RKO (cell line): Measurements from ENCODE around the gene MDN1.
"Not testable (repeated sequence)": the region's sequence is repeated elsewhere in the genome, so short reads cannot be mapped to it uniquely, and the experiment has no call there.

ENCODE experiments used
- DNase-seq: peaks from one replicate; pipeline ENCODE4 v3.0.0-alpha.2; 2016; ENCODE audit warnings: low spot score

Gene MDN1

GRCh38 chr6:89819336-89820130, at the start of gene MDN1:
TSS of gene MDN1 (minus strand) at chr6:89819794. CDS start at chr6:89819607, 187 bp downstream.
- DNase-seq = peak; percentile 95

DNA sequence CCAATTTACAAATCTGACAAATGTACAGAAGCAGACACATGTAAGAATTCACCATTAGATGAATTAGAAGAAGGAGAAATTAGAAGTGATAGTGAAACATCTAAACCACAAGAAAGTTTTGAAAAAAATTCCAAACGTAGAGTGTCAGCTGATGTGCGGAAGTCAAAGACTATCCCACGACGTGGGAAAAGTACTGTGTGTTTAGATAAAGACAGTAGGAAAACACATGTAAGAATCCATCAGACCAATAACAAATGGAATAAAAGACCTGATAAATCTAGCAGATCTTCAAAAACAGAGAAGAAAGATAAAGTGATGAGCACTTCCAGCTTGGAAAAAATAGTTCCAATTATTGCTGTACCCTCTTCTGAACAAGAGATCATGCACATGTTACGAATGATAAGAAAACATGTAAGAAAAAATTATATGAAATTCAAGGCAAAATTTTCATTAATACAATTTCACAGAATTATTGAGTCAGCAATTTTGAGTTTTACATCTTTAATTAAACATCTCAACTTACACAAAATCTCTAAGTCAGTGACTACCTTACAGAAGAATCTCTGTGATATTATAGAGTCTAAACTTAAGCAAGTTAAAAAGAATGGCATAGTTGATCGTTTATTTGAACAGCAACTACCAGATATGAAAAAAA, 46.6 kb upstream of the MDN1 start:
- no peak for DNase-seq

GRCh38 chr6:89862698-89863097, 43.1 kb upstream of the MDN1 start:
- no peak for DNase-seq

GRCh38 chr6:89862273-89862672, 42.7 kb upstream of the MDN1 start:
- DNase-seq = no peak

- no peak for DNase-seq
Observed at GRCh38 chr6:89859744-89860143, 40.1 kb upstream of the MDN1 start.

DNA sequence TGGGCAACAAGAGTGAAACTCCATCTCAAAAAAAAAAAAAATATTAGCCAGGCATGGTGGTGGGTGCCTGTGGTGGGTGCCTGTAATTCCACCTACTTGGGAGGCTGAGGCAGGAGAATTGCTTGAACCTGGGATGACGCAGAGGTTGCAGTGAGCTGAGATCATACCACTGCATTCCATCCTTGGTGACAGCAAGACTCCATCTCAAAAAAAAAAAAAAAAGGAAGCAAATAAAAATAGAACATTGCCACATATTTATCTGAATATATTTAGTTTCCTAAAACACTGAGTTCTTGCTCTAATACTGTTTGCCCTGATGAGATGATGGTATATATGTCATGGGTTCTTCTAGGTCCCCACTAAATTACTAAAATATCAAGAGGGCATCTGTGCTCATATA, 38.4 kb upstream of the MDN1 start:
- no peak for DNase-seq

GRCh38 chr6:89853068-89853467, 33.5 kb upstream of the MDN1 start:
- DNase-seq = no peak

GRCh38 chr6:89847513-89847912, 27.9 kb upstream of the MDN1 start:
- DNase-seq = not testable (repeated sequence)

DNA sequence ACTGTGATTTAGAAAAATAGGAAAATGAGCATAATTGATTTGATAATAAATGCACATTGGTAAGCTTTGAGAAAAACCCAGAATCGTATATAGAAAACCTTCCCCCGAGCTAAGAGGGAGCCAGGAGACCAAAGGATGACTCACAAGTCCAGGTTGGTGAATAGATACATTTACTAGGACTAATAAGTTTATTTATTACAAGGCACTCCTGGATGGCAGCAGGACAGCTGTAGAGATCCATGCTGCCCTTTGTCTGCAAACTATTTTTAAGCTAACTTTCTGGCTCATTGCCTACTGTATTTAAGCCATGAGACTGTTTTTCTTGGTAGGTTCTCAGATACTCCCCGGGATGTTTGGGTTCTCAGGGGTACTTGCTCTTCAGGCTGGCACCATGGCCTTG, 23.5 kb upstream of the MDN1 start:
- DNase-seq = no peak

DNA sequence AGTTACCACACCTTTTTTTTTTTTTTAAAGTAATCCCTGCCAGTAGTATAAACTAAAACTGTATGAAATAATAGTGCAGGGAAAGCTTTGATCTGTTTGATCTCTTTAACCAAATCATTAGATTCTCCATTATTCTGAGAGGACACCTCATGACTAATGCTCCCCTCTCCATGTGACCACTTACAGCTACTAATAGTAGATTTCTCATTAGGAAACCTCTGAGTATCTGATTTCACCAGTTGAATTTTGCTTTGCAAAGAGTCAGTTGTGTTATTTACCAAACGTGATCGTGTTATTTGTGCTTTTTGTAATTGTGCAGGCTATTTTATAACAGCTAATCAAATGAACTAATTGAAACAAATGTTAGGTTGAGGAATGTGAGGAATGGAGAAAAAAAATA, 22.6 kb upstream of the MDN1 start:
- DNase-seq = no peak

DNA sequence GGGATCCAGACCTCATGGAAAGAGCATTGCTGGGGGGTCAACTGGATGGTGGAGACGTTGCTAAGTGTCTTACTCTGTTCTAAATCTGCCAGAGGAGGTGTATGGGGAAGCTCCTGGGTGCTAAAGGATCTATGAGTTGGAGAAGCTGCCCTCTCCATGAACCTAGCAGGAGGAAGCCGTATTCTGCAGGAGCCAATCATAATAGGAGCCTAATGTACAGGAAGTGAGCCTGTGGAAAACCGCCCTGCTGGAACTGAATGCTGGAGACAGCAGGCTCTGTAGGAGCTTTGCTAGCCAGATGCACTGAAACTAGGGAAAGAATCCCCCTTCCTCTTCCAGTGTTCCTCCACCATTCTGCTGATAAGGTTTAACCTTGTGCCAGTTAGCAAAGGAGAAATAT, 20.9 kb upstream of the MDN1 start:
- DNase-seq = no peak

DNA sequence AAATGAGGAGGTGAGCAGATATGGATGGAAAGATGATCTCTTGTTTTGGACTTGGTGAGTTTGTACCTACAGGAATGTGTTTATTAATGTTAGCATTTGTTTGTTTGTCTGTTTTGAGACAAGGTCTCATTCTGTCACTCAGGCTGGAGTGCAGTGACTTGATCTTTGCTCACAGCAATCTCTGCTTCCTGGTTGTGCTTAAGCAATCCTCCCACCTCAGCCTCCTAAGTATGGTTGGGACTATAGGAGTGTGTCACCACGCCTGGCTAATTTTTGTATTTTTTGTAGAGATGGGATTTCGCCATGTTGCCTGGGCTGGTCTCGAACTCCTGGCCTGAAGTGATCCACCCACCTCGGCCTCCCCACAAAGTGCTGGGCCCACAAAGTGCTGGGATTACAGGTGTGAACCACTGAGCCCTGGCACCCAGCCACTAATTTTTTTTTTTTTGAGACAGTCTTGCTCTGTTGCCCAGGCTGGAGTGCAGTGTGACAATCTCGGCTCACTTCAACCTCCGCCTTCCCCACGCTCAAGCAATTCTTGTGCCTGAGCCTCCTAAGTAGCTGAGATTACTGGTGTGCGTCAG, 17.1 kb upstream of the MDN1 start:
- no peak for DNase-seq

- DNase-seq = no peak
Observed at GRCh38 chr6:89834884-89835792, 15.5 kb upstream of the MDN1 start.

DNA sequence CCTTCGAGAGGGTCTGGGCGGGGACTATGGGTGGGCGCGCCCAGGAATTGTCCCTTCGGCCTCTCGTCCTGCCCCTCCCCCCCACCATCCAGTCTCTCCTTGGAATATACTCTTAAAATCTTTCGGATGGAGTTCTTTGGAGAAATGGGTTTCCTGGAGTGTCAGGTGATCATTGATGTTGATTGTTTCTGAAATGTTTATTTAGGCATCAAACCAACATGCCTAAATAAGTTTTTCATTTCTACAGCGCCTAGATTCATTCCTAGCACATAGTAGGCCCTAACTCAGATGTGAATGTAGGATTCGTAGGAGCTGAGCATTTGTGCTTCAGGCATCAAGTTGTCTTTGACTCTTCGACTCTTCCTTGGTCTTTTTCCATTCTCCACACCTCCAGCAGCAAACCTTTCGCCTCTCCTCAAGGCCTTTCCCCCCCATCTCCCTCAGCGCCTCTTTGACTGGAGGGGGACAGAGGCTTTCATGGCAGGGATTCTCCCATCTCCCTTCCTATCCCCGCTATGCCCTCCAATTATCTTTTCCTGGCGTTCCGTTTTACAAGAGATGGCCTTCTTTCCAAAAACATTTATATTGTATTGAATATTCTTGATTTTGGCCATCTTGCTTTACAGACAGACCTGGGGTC, 10.7 kb upstream of the MDN1 start:
- no peak for DNase-seq

DNA sequence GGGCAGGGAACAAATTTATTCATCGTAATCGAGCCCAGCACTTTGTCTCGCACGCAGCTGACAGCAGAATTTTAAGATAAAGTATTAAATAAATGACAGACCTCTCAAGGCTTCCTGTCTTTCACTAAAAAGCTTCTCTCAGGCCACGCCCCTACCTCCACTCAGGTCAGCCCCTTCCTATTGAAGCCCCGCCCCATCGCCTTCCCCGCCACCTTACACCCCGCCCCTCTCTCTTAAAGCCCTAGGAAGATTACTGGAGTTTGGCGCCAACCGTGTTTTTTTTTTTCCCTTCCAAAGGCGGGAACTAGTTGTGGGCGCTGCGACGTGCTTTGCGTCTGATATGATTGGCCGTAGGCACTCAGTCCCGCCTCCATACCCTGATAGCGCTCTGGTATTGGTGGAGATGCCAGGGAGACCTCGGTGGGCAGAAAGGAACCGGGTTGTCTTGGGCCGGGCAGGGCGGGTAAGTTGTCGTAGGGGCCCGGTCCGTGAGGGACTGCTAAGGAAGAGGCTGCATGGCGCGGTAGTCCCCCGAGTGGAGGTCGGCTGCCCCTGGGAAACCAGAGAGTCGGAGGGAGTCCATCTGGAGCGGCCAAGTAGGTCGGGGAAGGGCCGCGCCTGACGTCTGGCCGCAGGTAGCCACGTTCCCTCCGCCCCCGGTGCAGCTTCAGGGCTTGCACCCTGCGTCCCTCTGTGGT, 10.0 kb upstream of the MDN1 start, which contains the start of gene CASP8AP2:
TSS of gene CASP8AP2 (plus strand) at position 409 of the 698 bp plus-strand sequence.
- DNase-seq = peak; percentile 98

DNA sequence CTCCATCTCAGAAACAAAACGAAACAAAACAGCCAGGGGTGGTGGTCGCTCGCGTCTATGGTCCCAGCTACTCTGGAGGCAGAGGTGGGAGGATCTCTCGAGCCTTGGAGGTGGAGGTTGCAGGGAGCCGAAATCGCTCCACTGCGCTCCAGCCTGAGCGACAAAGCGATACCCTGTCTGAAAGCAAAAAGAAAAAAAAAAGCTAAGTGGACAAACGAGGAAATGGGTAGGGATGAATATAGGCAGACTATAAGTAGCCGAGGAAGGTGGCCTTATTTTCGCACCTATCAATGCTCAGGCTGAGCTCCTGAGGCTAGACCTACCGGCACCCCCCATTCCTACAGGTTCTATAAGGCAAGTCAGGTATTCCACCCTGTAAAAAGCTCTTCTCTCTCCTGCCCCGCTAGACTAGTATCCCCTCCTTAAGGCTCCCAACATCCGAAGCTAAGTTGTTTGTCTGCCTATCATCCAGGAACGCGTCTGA, 9.4 kb upstream of the MDN1 start:
- peak; percentile 59 for DNase-seq

- DNase-seq = not testable (repeated sequence)
Observed at GRCh38 chr6:89828475-89828987, 8.9 kb upstream of the MDN1 start.

DNA sequence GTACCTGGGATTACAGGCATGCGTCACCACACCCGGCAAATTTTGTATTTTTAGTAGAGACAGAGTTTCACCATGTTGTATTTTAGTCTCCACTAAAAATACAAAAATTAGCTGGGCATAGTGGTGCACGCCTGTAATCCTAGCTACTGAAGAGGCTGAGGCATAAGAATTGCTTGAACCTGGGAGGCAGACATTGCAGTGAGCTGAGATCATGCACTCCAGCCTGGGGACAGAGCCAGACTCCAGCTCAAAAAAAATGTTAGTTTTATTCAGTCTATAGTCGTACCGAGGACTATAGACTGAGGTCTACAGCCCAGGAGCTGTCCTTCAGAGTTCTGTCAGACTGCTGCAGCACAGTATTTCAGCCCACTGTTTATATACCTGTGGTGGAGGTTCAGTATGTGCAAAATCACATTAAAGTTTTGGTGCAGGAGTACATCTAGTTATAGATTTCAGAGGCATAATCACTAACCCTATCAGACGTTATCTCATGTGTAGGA, 6.5 kb upstream of the MDN1 start:
- no peak for DNase-seq

GRCh38 chr6:89818977-89819335, 638 bp downstream of the MDN1 start:
- peak; percentile 55 for DNase-seq

DNA sequence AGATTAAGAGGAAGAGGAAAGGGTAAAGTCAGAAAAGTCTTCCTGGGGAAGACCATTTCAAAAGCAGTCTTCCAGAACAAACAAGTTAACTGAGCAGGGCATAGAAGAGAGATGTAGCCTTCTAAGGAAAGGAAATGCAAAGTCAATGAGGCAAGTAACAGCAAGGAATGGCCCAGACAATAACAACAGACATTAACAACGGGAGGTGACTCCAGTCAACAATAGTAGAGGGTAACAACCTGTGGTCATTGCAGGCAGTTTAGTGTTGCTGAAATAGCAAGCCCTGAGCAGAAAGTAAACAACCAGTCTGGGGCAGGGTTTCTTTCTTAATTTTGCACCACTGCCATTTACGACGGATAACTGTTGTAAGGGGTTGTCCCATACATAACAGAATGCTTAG, 2.1 kb downstream of the MDN1 start:
- DNase-seq = no peak
